Measurements from ENCODE around the gene FBRS.
A peak's percentile ranks its signal among the peaks of the same experiment; 100 is the strongest.

Gene FBRS

GRCh38 chr16:30659507-30660423, 1.5 kb downstream of the FBRS start:
- Histone ChIP-seq H2AFZ (peak overlapping the region; percentile 7), H3K4me1 (peaks cover 19% of the 10 kb centered on the region)

GRCh38 chr16:30660424-30661261, 2.4 kb downstream of the FBRS start:
- Histone ChIP-seq H3K9ac (peak overlapping the region; percentile 75), H3K27me3 (ENCODE audit: control insufficient read depth, insufficient read depth, low read length) (no peaks in the 10 kb centered on the region), H3K4me3 (ENCODE audit: low read depth, low read length) (peak overlapping the region; percentile 67), H3K36me3 (ENCODE audit: control insufficient read depth, insufficient read depth, low read length) (no peaks in the 10 kb centered on the region), H3K4me2 (ENCODE audit: low read length) (peak overlapping the region; percentile 93), H3K79me2 (peaks cover 35% of the 10 kb centered on the region), H3K4me1 (peaks cover 19% of the 10 kb centered on the region), H2AFZ (no peak overlapping the region), H3K9me3 (ENCODE audit: control insufficient read depth, low read length) (no peaks in the 10 kb centered on the region), H3K27ac (peak overlapping the region; percentile 70)
- no peak for TF ChIP-seq CTCF (IDR thresholded peaks at IDR 0.05)

More at GRCh38 chr16:30659507-30660423, 1.5 kb downstream of the FBRS start:
- peak overlapping the region; percentile 98 for H3K27ac ChIP-seq
- peak; percentile 14 for TF ChIP-seq CTCF (IDR thresholded peaks at IDR 0.05)
- H3K27me3 ChIP-seq (ENCODE audit: control insufficient read depth, insufficient read depth, low read length): no peaks in the 10 kb centered on the region
- peak overlapping the region; percentile 75 for H3K9ac ChIP-seq
- H3K9me3 ChIP-seq (ENCODE audit: control insufficient read depth, low read length): no peaks in the 10 kb centered on the region
- H3K79me2 ChIP-seq: peaks cover 35% of the 10 kb centered on the region
- no peaks in the 10 kb centered on the region for H3K36me3 ChIP-seq (ENCODE audit: control insufficient read depth, insufficient read depth, low read length)
- peak overlapping the region; percentile 93 for H3K4me2 ChIP-seq (ENCODE audit: low read length)
- H3K4me3 ChIP-seq (ENCODE audit: low read depth, low read length): peak overlapping the region; percentile 98

- Histone ChIP-seq H3K36me3 (ENCODE audit: control insufficient read depth, insufficient read depth, low read length) (no peaks in the 10 kb centered on the region), H2AFZ (no peak overlapping the region), H3K4me1 (peaks cover 9% of the 10 kb centered on the region), H3K27ac (no peak overlapping the region), H3K79me2 (peaks cover 35% of the 10 kb centered on the region), H3K9ac (no peak overlapping the region), H3K9me3 (ENCODE audit: control insufficient read depth, low read length) (no peaks in the 10 kb centered on the region), H3K27me3 (ENCODE audit: control insufficient read depth, insufficient read depth, low read length) (no peaks in the 10 kb centered on the region), H3K4me3 (ENCODE audit: low read depth, low read length) (no peak overlapping the region), H3K4me2 (ENCODE audit: low read length) (no peak overlapping the region)
- TF ChIP-seq CTCF (IDR thresholded peaks at IDR 0.05): no peak
Observed at GRCh38 chr16:30662449-30662848, 4.2 kb downstream of the FBRS start.

GRCh38 chr16:30663038-30663437, 4.8 kb downstream of the FBRS start:
- Histone ChIP-seq H3K4me1 (peaks cover 8% of the 10 kb centered on the region), H3K27ac (no peak overlapping the region), H3K27me3 (ENCODE audit: control insufficient read depth, insufficient read depth, low read length) (no peaks in the 10 kb centered on the region), H3K4me3 (ENCODE audit: low read depth, low read length) (no peak overlapping the region), H3K9me3 (ENCODE audit: control insufficient read depth, low read length) (no peaks in the 10 kb centered on the region), H2AFZ (no peak overlapping the region), H3K4me2 (ENCODE audit: low read length) (no peak overlapping the region), H3K9ac (no peak overlapping the region), H3K36me3 (ENCODE audit: control insufficient read depth, insufficient read depth, low read length) (no peaks in the 10 kb centered on the region), H3K79me2 (peaks cover 35% of the 10 kb centered on the region)
- no peak for TF ChIP-seq CTCF (IDR thresholded peaks at IDR 0.05)

Measured in parathyroid adenoma (tissue), 2 donors.